ENCODE results near the gene CHN1. TPM values are rescaled to one million over a fixed set of nuclear protein-coding genes. Genes with fewer than 3 reads are reported as not detected.

CHN1 gene
- total RNA-seq, 1 donor from 2014 or later = 61.0 TPM

GRCh38 chr2:174820361-174820760 lies 184.8 kb downstream of the CHN1 start:
- H3K36me3 Mint-ChIP-seq (ENCODE audit: low read depth) = peaks cover 23% of the 10 kb centered on the region
- no peak for DNase-seq (ENCODE audit: low read depth, low spot score)
- no peak overlapping the region for H3K4me3 Mint-ChIP-seq
- H3K4me1 Mint-ChIP-seq = no peaks in the 10 kb centered on the region
- H3K27me3 Mint-ChIP-seq (ENCODE audit: low read depth) = no peaks in the 10 kb centered on the region
- peaks cover 2% of the 10 kb centered on the region for H3K9me3 Mint-ChIP-seq
- TF ChIP-seq, protein P1, sequence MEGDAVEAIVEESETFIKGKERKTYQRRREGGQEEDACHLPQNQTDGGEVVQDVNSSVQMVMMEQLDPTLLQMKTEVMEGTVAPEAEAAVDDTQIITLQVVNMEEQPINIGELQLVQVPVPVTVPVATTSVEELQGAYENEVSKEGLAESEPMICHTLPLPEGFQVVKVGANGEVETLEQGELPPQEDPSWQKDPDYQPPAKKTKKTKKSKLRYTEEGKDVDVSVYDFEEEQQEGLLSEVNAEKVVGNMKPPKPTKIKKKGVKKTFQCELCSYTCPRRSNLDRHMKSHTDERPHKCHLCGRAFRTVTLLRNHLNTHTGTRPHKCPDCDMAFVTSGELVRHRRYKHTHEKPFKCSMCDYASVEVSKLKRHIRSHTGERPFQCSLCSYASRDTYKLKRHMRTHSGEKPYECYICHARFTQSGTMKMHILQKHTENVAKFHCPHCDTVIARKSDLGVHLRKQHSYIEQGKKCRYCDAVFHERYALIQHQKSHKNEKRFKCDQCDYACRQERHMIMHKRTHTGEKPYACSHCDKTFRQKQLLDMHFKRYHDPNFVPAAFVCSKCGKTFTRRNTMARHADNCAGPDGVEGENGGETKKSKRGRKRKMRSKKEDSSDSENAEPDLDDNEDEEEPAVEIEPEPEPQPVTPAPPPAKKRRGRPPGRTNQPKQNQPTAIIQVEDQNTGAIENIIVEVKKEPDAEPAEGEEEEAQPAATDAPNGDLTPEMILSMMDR (conservative IDR thresholded peaks at IDR 0.05) = no peak
- H3K27ac Mint-ChIP-seq (ENCODE audit: unreplicated experiment) = no peak overlapping the region

DNA sequence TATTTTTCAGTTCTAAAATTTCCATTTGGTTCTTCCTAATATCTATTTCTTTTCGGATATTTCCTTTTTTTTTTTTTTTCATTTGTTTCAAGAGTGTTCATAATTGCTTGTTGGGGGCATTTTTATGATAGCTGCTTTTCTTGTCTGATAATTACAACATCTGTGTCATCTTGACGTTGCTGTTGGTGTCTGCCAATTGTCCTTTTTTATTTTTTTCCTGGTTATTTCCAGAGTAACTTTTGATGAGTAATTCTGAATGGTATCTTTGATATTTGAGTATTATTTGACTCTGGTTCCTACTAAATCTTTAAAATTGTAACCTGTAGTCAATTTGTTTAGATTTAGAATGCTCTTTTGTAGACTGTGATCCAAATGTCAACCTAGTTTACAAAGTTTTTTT lies 189.7 kb downstream of the CHN1 start:
- H3K27ac Mint-ChIP-seq (ENCODE audit: unreplicated experiment) = no peak overlapping the region
- H3K4me3 Mint-ChIP-seq = no peak overlapping the region
- TF ChIP-seq, protein P1 (conservative IDR thresholded peaks at IDR 0.05) = no peak
- peaks cover 6% of the 10 kb centered on the region for H3K36me3 Mint-ChIP-seq (ENCODE audit: low read depth)
- H3K4me1 Mint-ChIP-seq = no peaks in the 10 kb centered on the region
- no peaks in the 10 kb centered on the region for H3K27me3 Mint-ChIP-seq (ENCODE audit: low read depth)
- DNase-seq (ENCODE audit: low read depth, low spot score) = no peak
- no peaks in the 10 kb centered on the region for H3K9me3 Mint-ChIP-seq

DNA sequence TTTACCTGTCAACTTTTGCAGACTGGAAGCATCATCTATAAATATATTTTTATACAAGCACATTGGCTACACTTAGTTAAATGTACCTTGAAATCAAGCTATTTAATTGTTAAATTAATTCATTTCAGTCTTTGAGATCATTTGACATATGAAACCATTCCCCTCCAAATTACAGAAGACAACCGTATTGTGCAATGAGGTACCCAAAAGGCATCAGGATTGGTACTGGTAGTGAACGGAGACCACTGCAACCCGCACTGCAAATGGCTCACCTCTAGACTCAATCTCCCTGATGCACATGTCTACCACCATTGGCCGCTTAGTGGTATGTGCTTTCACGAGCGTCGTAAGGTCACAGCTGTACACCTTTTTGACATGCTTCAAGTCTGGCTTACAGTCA lies 193.1 kb downstream of the CHN1 start:
- H3K4me1 Mint-ChIP-seq = peaks cover 7% of the 10 kb centered on the region
- no peaks in the 10 kb centered on the region for H3K27me3 Mint-ChIP-seq (ENCODE audit: low read depth)
- no peaks in the 10 kb centered on the region for H3K9me3 Mint-ChIP-seq
- no peak overlapping the region for H3K27ac Mint-ChIP-seq (ENCODE audit: unreplicated experiment)
- no peak overlapping the region for H3K4me3 Mint-ChIP-seq
- no peak for DNase-seq (ENCODE audit: low read depth, low spot score)
- peaks cover 2% of the 10 kb centered on the region for H3K36me3 Mint-ChIP-seq (ENCODE audit: low read depth)
- TF ChIP-seq, protein P1 (conservative IDR thresholded peaks at IDR 0.05) = no peak

DNA sequence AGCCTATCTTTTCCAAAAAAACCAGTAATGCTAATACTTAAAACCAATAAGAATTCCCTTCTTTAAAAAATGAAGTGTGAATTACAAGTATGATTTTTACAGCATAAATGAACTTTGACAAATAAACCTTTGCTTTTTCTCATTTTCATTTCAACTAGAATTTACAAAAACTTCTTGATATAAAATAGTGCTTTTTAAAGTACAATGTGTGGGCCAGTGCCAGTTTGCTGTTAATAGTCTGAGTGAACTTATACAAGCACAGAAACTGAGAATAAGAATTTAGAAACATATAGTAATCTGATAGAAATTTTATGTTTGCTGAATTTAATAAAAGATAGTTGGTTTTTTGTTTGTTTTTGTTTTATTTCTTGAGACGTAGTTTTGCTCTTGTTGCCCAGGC lies 197.2 kb downstream of the CHN1 start:
- no peaks in the 10 kb centered on the region for H3K9me3 Mint-ChIP-seq
- DNase-seq (ENCODE audit: low read depth, low spot score) = no peak
- TF ChIP-seq, protein P1 (conservative IDR thresholded peaks at IDR 0.05) = no peak
- H3K4me3 Mint-ChIP-seq = no peak overlapping the region
- H3K36me3 Mint-ChIP-seq (ENCODE audit: low read depth) = peaks cover 17% of the 10 kb centered on the region
- no peaks in the 10 kb centered on the region for H3K27me3 Mint-ChIP-seq (ENCODE audit: low read depth)
- H3K27ac Mint-ChIP-seq (ENCODE audit: unreplicated experiment) = no peak overlapping the region
- H3K4me1 Mint-ChIP-seq = peaks cover 8% of the 10 kb centered on the region

GRCh38 chr2:174805803-174806202 lies 199.4 kb downstream of the CHN1 start:
- Mint-ChIP-seq H3K36me3 (ENCODE audit: low read depth) (peaks cover 20% of the 10 kb centered on the region), H3K4me1 (peaks cover 8% of the 10 kb centered on the region), H3K4me3 (no peak overlapping the region), H3K27me3 (ENCODE audit: low read depth) (no peaks in the 10 kb centered on the region), H3K27ac (ENCODE audit: unreplicated experiment) (no peak overlapping the region), H3K9me3 (no peaks in the 10 kb centered on the region)
- no peak for DNase-seq (ENCODE audit: low read depth, low spot score)
- TF ChIP-seq, protein P1 (conservative IDR thresholded peaks at IDR 0.05) = no peak

DNA sequence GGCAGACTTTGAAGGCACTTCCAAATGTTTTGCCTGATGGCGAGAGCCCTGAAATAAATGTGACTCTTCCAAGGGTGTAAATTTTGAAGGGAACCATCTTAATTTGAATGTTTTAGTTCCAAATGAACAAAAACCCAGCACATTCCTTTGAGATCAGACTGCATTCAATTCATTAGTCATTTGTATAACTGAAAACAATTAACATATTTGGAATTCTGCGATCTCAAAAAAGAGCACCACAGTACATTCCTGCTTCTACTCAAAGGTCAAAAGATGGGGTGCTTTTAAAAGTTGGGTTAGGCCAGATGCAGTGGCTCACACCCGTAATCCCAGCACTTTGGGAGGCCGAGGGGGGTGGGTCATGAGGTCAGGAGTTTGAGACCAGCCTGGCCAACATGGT lies 202.7 kb downstream of the CHN1 start:
- no peak overlapping the region for H3K27ac Mint-ChIP-seq (ENCODE audit: unreplicated experiment)
- no peak for DNase-seq (ENCODE audit: low read depth, low spot score)
- H3K9me3 Mint-ChIP-seq = no peaks in the 10 kb centered on the region
- H3K4me1 Mint-ChIP-seq = peaks cover 8% of the 10 kb centered on the region
- H3K27me3 Mint-ChIP-seq (ENCODE audit: low read depth) = no peaks in the 10 kb centered on the region
- TF ChIP-seq, protein P1 (conservative IDR thresholded peaks at IDR 0.05) = no peak
- H3K36me3 Mint-ChIP-seq (ENCODE audit: low read depth) = peaks cover 32% of the 10 kb centered on the region
- H3K4me3 Mint-ChIP-seq = no peak overlapping the region

Data from neural crest cell (in vitro differentiated cells).